HepG2 (cell line): Measurements from ENCODE around the gene C1QTNF5. TPM values are rescaled to one million over a fixed set of nuclear protein-coding genes. Genes with fewer than 3 reads are reported as not detected.

Experiments
- ATF5 ChIP-seq: sonication (generic); formaldehyde crosslinking; IDR thresholded peaks from 2 replicates; pipeline ENCODE4 v1.4.0; 2020; ENCODE audit warnings: mild to moderate bottlenecking, low read depth, missing genetic modification reagents
- ATF7 ChIP-seq, 2 experiments: fragments of 450-650 bp in 1 of 2; sonication (generic) in 1 of 2; formaldehyde crosslinking in 1 of 2; IDR thresholded peaks; 2 replicates each; pipeline versions ENCODE4 v1.4.0 to v1.6.1; 2016 to 2020; ENCODE audit warnings: antibody characterized with exemption in 1 of 2, mild to moderate bottlenecking in 1 of 2, missing genetic modification reagents in 1 of 2
- CREM ChIP-seq, 2 experiments: sonication (generic) in 1 of 2; formaldehyde crosslinking in 1 of 2; IDR thresholded peaks; 2 replicates each; pipeline versions ENCODE4 v1.4.0 to v1.6.1; 2016 to 2020; ENCODE audit warnings: antibody characterized with exemption in 1 of 2, mild to moderate bottlenecking in 1 of 2, missing genetic modification reagents in 1 of 2
- ELF3 ChIP-seq: IDR thresholded peaks from 2 replicates; pipeline ENCODE4 v1.6.1; 2016; ENCODE audit warnings: missing genetic modification reagents, missing compliant biosample characterization
- HMGXB4 ChIP-seq, 2 experiments: sonication (generic) in 1 of 2; formaldehyde crosslinking in 1 of 2; IDR thresholded peaks; 2 replicates each; pipeline versions ENCODE4 v1.4.0 to v1.6.1; 2018 to 2020; ENCODE audit warnings: missing genetic modification reagents in 2 of 2, borderline replicate concordance in 1 of 2, low read depth in 1 of 2, mild to moderate bottlenecking in 1 of 2, missing biosample characterization in 1 of 2
- HNF1B ChIP-seq: sonication (generic); formaldehyde crosslinking; IDR thresholded peaks from 2 replicates; pipeline ENCODE4 v1.5.1; 2020; ENCODE audit warnings: mild to moderate bottlenecking, moderate library complexity, missing genetic modification reagents
- HOXA5 ChIP-seq: sonication (generic); formaldehyde crosslinking; IDR thresholded peaks from 2 replicates; pipeline ENCODE4 v1.4.0; 2020; ENCODE audit warnings: missing genetic modification reagents
- KLF6 ChIP-seq: IDR thresholded peaks from 2 replicates; pipeline ENCODE4 v1.8.0; 2016; ENCODE audit warnings: missing biosample characterization, missing genetic modification reagents
- NCOR1 ChIP-seq: fragments of 200-600 bp; sonication (generic); IDR thresholded peaks from 2 replicates; pipeline ENCODE4 v1.7.0; 2017; ENCODE audit warnings: antibody characterized with exemption, low read length, borderline replicate concordance
- PBX2 ChIP-seq: IDR thresholded peaks from 2 replicates; pipeline ENCODE4 v1.6.1; 2016; ENCODE audit warnings: control low read depth
- RARA ChIP-seq: IDR thresholded peaks from 2 replicates; pipeline ENCODE4 v1.6.1; 2016; ENCODE audit warnings: missing genetic modification reagents, missing compliant biosample characterization
- TBL1XR1 ChIP-seq: fragments of 150-350 bp; IDR thresholded peaks from 2 replicates; pipeline ENCODE4 v1.6.1; 2014; ENCODE audit warnings: borderline replicate concordance, low read length; ENCODE audit not compliant: partially characterized antibody
- TFAP4 ChIP-seq: sonication (generic); IDR thresholded peaks from 2 replicates; pipeline ENCODE4 v1.6.1; 2016; ENCODE audit warnings: low read depth, borderline replicate concordance
- ZGPAT ChIP-seq: IDR thresholded peaks from 2 replicates; pipeline ENCODE4 v1.6.1; 2016; ENCODE audit warnings: mild to moderate bottlenecking
- ZNF275 ChIP-seq: sonication (generic); formaldehyde crosslinking; IDR thresholded peaks from 2 replicates; pipeline ENCODE4 v1.8.0; 2022; ENCODE audit warnings: missing genetic modification reagents, mild to moderate bottlenecking, inconsistent platforms, borderline replicate concordance
- ZNF441 ChIP-seq: sonication (generic); formaldehyde crosslinking; IDR thresholded peaks from 2 replicates; pipeline ENCODE4 v1.7.0; 2021; ENCODE audit warnings: missing genetic modification reagents, borderline replicate concordance
- ZNF816 ChIP-seq: sonication (generic); formaldehyde crosslinking; IDR thresholded peaks from 2 replicates; pipeline ENCODE4 v1.8.0; 2022; ENCODE audit warnings: missing genetic modification reagents, mild to moderate bottlenecking, borderline replicate concordance
- polyA plus RNA-seq, 8 experiments: library from polyadenylated mRNA; depleted of rRNA in 3 of 8; stranded (reverse) in 7 of 8; unstranded in 1 of 8; fragments of >200 nt; fragmentation: Illumina TruSeq in 4 of 8; extraction: Trizol in 4 of 8; gene quantifications; 2 replicates each; pipeline versions ENCODE4 v1.2.1 to v1.2.3, GENCODE V29; 2011 to 2016; ENCODE audit warnings: low read depth in 4 of 8, missing spikeins in 1 of 8, mixed read lengths in 1 of 8; ENCODE audit not compliant: insufficient read depth in 1 of 8
- total RNA-seq, 5 experiments: library from RNA; depleted of rRNA; stranded (reverse); fragments of >200 nt; fragmentation: Illumina TruSeq; extraction: Trizol; gene quantifications; 2 replicates each; pipeline ENCODE4 v1.2.3, GENCODE V29; 2016; ENCODE audit warnings: low read depth in 1 of 5

Gene C1QTNF5
- total and polyA plus RNA-seq, 2 of the 13 experiments (the other 11 are each of a cell fraction or from before 2014, with no cell fraction given): 0.86 to 1.2 TPM

- TF ChIP-seq ZNF816 (CRISPR knock-in tag) (peak; percentile 28; the same call in 1 of the 2 replicates), ELF3 (CRISPR knock-in tag) (peak; percentile 79), ZNF275 (CRISPR knock-in tag) (peak; percentile 50; the same call in 1 of the 2 replicates), RARA (CRISPR knock-in tag) (peak; percentile 94), ATF7 (IDR thresholded peaks at IDR 0.05) (no peak), ATF7 (CRISPR knock-in tag; IDR thresholded peaks at IDR 0.05) (peak; percentile 57; the same call in 1 of the 2 replicates), CREM (IDR thresholded peaks at IDR 0.05) (peak; percentile 70), CREM (CRISPR knock-in tag; IDR thresholded peaks at IDR 0.05) (no peak), HNF1B (peak; percentile 63; the same call in 1 of the 2 replicates), TBL1XR1 (peak; percentile 83), ATF5 (no peak), ZGPAT (CRISPR knock-in tag) (peak; percentile 87), KLF6 (CRISPR knock-in tag) (peak; percentile 76; the same call in 1 of the 2 replicates), HMGXB4 (CRISPR knock-in tag; IDR thresholded peaks at IDR 0.05; ENCODE audit: borderline replicate concordance in 1 of 2, low read depth in 1 of 2) (0 out of 4 replicates have a peak, but pooled peaks of 1 of the 2 experiments have one; percentile 41), HOXA5 (peak; percentile 88), TFAP4 (peak; percentile 99), ZNF441 (CRISPR knock-in tag) (no peak), PBX2 (no peak), NCOR1 (peak; percentile 94)
These were observed 27.7 kb upstream of the C1QTNF5 start (continued) for GRCh38 chr11:119368121-119369034.
